Measurements from ENCODE around the gene ERMAP. TPM values are rescaled to one million over a fixed set of nuclear protein-coding genes. Genes with fewer than 3 reads are reported as not detected.
"Not testable (repeated sequence)": the region's sequence is repeated elsewhere in the genome, so short reads cannot be mapped to it uniquely, and the experiment has no call there.

The ERMAP gene
- total RNA-seq, 1 donor from 2014 or later, result 5.2 TPM

GRCh38 chr1:42806171-42806570 lies 10.8 kb upstream of the ERMAP start:
- H3K36me3 ChIP-seq (ENCODE audit: control insufficient read depth in 3 of 3, insufficient read depth in 3 of 3, low read length in 3 of 3), result peaks cover 3 to 8% (median 3%) of the 10 kb centered on the region in 3 donors
- H3K4me3 ChIP-seq (ENCODE audit: low read length in 3 of 3), result no peak overlapping the region
- H3K9ac ChIP-seq (ENCODE audit: low read depth in 1 of 3, low read length in 3 of 3), result no peak overlapping the region
- H3K4me1 ChIP-seq (ENCODE audit: control insufficient read depth in 3 of 3, insufficient read depth in 3 of 3, low read length in 3 of 3), result no peaks in the 10 kb centered on the region
- H3K9me3 ChIP-seq (ENCODE audit: control insufficient read depth in 3 of 3, low read length in 3 of 3), result no peaks in the 10 kb centered on the region
- no peak overlapping the region for H3K27ac ChIP-seq (ENCODE audit: low read depth, low read length)
- no peaks in the 10 kb centered on the region for H3K27me3 ChIP-seq (ENCODE audit: control insufficient read depth in 3 of 3, insufficient read depth in 3 of 3, low read length in 3 of 3)

GRCh38 chr1:42806593-42806992 lies 10.3 kb upstream of the ERMAP start:
- H3K4me3 ChIP-seq (ENCODE audit: low read length in 3 of 3), result no peak overlapping the region
- no peaks in the 10 kb centered on the region for H3K27me3 ChIP-seq (ENCODE audit: control insufficient read depth in 3 of 3, insufficient read depth in 3 of 3, low read length in 3 of 3)
- no peak overlapping the region for H3K27ac ChIP-seq (ENCODE audit: low read depth, low read length)
- peaks cover 3 to 11% (median 3%) of the 10 kb centered on the region in 3 donors for H3K36me3 ChIP-seq (ENCODE audit: control insufficient read depth in 3 of 3, insufficient read depth in 3 of 3, low read length in 3 of 3)
- H3K4me1 ChIP-seq (ENCODE audit: control insufficient read depth in 3 of 3, insufficient read depth in 3 of 3, low read length in 3 of 3), result no peaks in the 10 kb centered on the region
- H3K9ac ChIP-seq (ENCODE audit: low read depth in 1 of 3, low read length in 3 of 3), result no peak overlapping the region
- no peaks in the 10 kb centered on the region for H3K9me3 ChIP-seq (ENCODE audit: control insufficient read depth in 3 of 3, low read length in 3 of 3)

- Histone ChIP-seq H3K4me3 (ENCODE audit: low read length in 3 of 3) (no peak overlapping the region), H3K9me3 (ENCODE audit: control insufficient read depth in 3 of 3, low read length in 3 of 3) (no peaks in the 10 kb centered on the region), H3K36me3 (ENCODE audit: control insufficient read depth in 3 of 3, insufficient read depth in 3 of 3, low read length in 3 of 3) (peaks cover 3 to 11% (median 3%) of the 10 kb centered on the region in 3 donors), H3K27ac (ENCODE audit: low read depth, low read length) (no peak overlapping the region), H3K9ac (ENCODE audit: low read depth in 1 of 3, low read length in 3 of 3) (no peak overlapping the region), H3K4me1 (ENCODE audit: control insufficient read depth in 3 of 3, insufficient read depth in 3 of 3, low read length in 3 of 3) (no peaks in the 10 kb centered on the region), H3K27me3 (ENCODE audit: control insufficient read depth in 3 of 3, insufficient read depth in 3 of 3, low read length in 3 of 3) (no peaks in the 10 kb centered on the region)
Measured at GRCh38 chr1:42807056-42807668, 9.8 kb upstream of the ERMAP start.

- not testable (repeated sequence) for H3K36me3 ChIP-seq (ENCODE audit: control insufficient read depth in 3 of 3, insufficient read depth in 3 of 3, low read length in 3 of 3); H3K27me3 ChIP-seq (ENCODE audit: control insufficient read depth in 3 of 3, insufficient read depth in 3 of 3, low read length in 3 of 3); H3K27ac ChIP-seq (ENCODE audit: low read depth, low read length); H3K9ac ChIP-seq (ENCODE audit: low read depth in 1 of 3, low read length in 3 of 3); H3K9me3 ChIP-seq (ENCODE audit: control insufficient read depth in 3 of 3, low read length in 3 of 3); H3K4me3 ChIP-seq (ENCODE audit: low read length in 3 of 3)
- peaks cover 9 to 17% (median 10%) of the 10 kb centered on the region in 3 donors for H3K4me1 ChIP-seq (ENCODE audit: control insufficient read depth in 3 of 3, insufficient read depth in 3 of 3, low read length in 3 of 3)
Measured at GRCh38 chr1:42814815-42815214, 2.1 kb upstream of the ERMAP start.

GRCh38 chr1:42815941-42816584 lies 859 bp upstream of the ERMAP start:
- Histone ChIP-seq H3K27ac (ENCODE audit: low read depth, low read length) (peak overlapping the region; percentile 94), H3K9me3 (ENCODE audit: control insufficient read depth in 3 of 3, low read length in 3 of 3) (no peaks in the 10 kb centered on the region), H3K4me1 (ENCODE audit: control insufficient read depth in 3 of 3, insufficient read depth in 3 of 3, low read length in 3 of 3) (peaks cover 9 to 17% (median 10%) of the 10 kb centered on the region in 3 donors), H3K4me3 (ENCODE audit: low read length in 3 of 3) (peak overlapping the region; percentile 88 to 95 (median 92)), H3K36me3 (ENCODE audit: control insufficient read depth in 3 of 3, insufficient read depth in 3 of 3, low read length in 3 of 3) (peaks cover 0 to 5% (median 3%) of the 10 kb centered on the region in 3 donors), H3K27me3 (ENCODE audit: control insufficient read depth in 3 of 3, insufficient read depth in 3 of 3, low read length in 3 of 3) (no peaks in the 10 kb centered on the region), H3K9ac (ENCODE audit: low read depth in 1 of 3, low read length in 3 of 3) (peak overlapping the region; percentile 86 to 98 (median 86))

GRCh38 chr1:42817440-42817767 lies 482 bp downstream of the ERMAP start:
- peak overlapping the region; percentile 58 to 89 (median 72) for H3K4me3 ChIP-seq (ENCODE audit: low read length in 3 of 3)
- H3K4me1 ChIP-seq (ENCODE audit: control insufficient read depth in 3 of 3, insufficient read depth in 3 of 3, low read length in 3 of 3), result peaks cover 9 to 17% (median 13%) of the 10 kb centered on the region in 3 donors
- H3K9ac ChIP-seq (ENCODE audit: low read depth in 1 of 3, low read length in 3 of 3), result peak overlapping the region in 2 of 3 donors; percentile 34 to 51
- no peaks in the 10 kb centered on the region for H3K9me3 ChIP-seq (ENCODE audit: control insufficient read depth in 3 of 3, low read length in 3 of 3)
- H3K27me3 ChIP-seq (ENCODE audit: control insufficient read depth in 3 of 3, insufficient read depth in 3 of 3, low read length in 3 of 3), result no peaks in the 10 kb centered on the region
- H3K27ac ChIP-seq (ENCODE audit: low read depth, low read length), result peak overlapping the region; percentile 94
- H3K36me3 ChIP-seq (ENCODE audit: control insufficient read depth in 3 of 3, insufficient read depth in 3 of 3, low read length in 3 of 3), result peaks cover 0 to 3% (median 2%) of the 10 kb centered on the region in 3 donors

GRCh38 chr1:42817976-42818375 lies 1.1 kb downstream of the ERMAP start:
- Histone ChIP-seq H3K27ac (ENCODE audit: low read depth, low read length) (no peak overlapping the region), H3K27me3 (ENCODE audit: control insufficient read depth in 3 of 3, insufficient read depth in 3 of 3, low read length in 3 of 3) (no peaks in the 10 kb centered on the region), H3K9me3 (ENCODE audit: control insufficient read depth in 3 of 3, low read length in 3 of 3) (no peaks in the 10 kb centered on the region), H3K4me3 (ENCODE audit: low read length in 3 of 3) (peak overlapping the region in 2 of 3 donors; percentile 58 to 89), H3K9ac (ENCODE audit: low read depth in 1 of 3, low read length in 3 of 3) (peak overlapping the region in 1 of 3 donors; percentile 34), H3K36me3 (ENCODE audit: control insufficient read depth in 3 of 3, insufficient read depth in 3 of 3, low read length in 3 of 3) (peaks cover 0 to 3% (median 2%) of the 10 kb centered on the region in 3 donors), H3K4me1 (ENCODE audit: control insufficient read depth in 3 of 3, insufficient read depth in 3 of 3, low read length in 3 of 3) (peaks cover 9 to 17% (median 13%) of the 10 kb centered on the region in 3 donors)

GRCh38 chr1:42820813-42821212 lies 3.9 kb downstream of the ERMAP start:
- H3K36me3 ChIP-seq (ENCODE audit: control insufficient read depth in 3 of 3, insufficient read depth in 3 of 3, low read length in 3 of 3), result no peaks in the 10 kb centered on the region
- no peak overlapping the region for H3K9ac ChIP-seq (ENCODE audit: low read depth in 1 of 3, low read length in 3 of 3)
- H3K4me3 ChIP-seq (ENCODE audit: low read length in 3 of 3), result no peak overlapping the region
- no peaks in the 10 kb centered on the region for H3K9me3 ChIP-seq (ENCODE audit: control insufficient read depth in 3 of 3, low read length in 3 of 3)
- H3K27me3 ChIP-seq (ENCODE audit: control insufficient read depth in 3 of 3, insufficient read depth in 3 of 3, low read length in 3 of 3), result no peaks in the 10 kb centered on the region
- H3K27ac ChIP-seq (ENCODE audit: low read depth, low read length), result no peak overlapping the region
- H3K4me1 ChIP-seq (ENCODE audit: control insufficient read depth in 3 of 3, insufficient read depth in 3 of 3, low read length in 3 of 3), result peaks cover 9 to 15% (median 13%) of the 10 kb centered on the region in 3 donors

- no peak overlapping the region for H3K9ac ChIP-seq (ENCODE audit: low read depth in 1 of 3, low read length in 3 of 3)
- no peaks in the 10 kb centered on the region for H3K36me3 ChIP-seq (ENCODE audit: control insufficient read depth in 3 of 3, insufficient read depth in 3 of 3, low read length in 3 of 3)
- H3K4me3 ChIP-seq (ENCODE audit: low read length in 3 of 3), result no peak overlapping the region
- H3K27me3 ChIP-seq (ENCODE audit: control insufficient read depth in 3 of 3, insufficient read depth in 3 of 3, low read length in 3 of 3), result no peaks in the 10 kb centered on the region
- peaks cover 0 to 6% (median 4%) of the 10 kb centered on the region in 3 donors for H3K4me1 ChIP-seq (ENCODE audit: control insufficient read depth in 3 of 3, insufficient read depth in 3 of 3, low read length in 3 of 3)
- no peaks in the 10 kb centered on the region for H3K9me3 ChIP-seq (ENCODE audit: control insufficient read depth in 3 of 3, low read length in 3 of 3)
- no peak overlapping the region for H3K27ac ChIP-seq (ENCODE audit: low read depth, low read length)
Measured at GRCh38 chr1:42821690-42822089, 4.8 kb downstream of the ERMAP start.

- peaks cover 0 to 3% (median under 1%) of the 10 kb centered on the region in 3 donors for H3K4me1 ChIP-seq (ENCODE audit: control insufficient read depth in 3 of 3, insufficient read depth in 3 of 3, low read length in 3 of 3)
- no peaks in the 10 kb centered on the region for H3K36me3 ChIP-seq (ENCODE audit: control insufficient read depth in 3 of 3, insufficient read depth in 3 of 3, low read length in 3 of 3)
- no peaks in the 10 kb centered on the region for H3K27me3 ChIP-seq (ENCODE audit: control insufficient read depth in 3 of 3, insufficient read depth in 3 of 3, low read length in 3 of 3)
- H3K9ac ChIP-seq (ENCODE audit: low read depth in 1 of 3, low read length in 3 of 3), result no peak overlapping the region
- no peaks in the 10 kb centered on the region for H3K9me3 ChIP-seq (ENCODE audit: control insufficient read depth in 3 of 3, low read length in 3 of 3)
- H3K27ac ChIP-seq (ENCODE audit: low read depth, low read length), result no peak overlapping the region
- no peak overlapping the region for H3K4me3 ChIP-seq (ENCODE audit: low read length in 3 of 3)
Measured at GRCh38 chr1:42822800-42823392, 6.0 kb downstream of the ERMAP start.

Data from skeletal muscle tissue (tissue), 4 donors.